Measurements from ENCODE around the gene APOBEC4.
A peak's percentile ranks its signal among the peaks of the same experiment; 100 is the strongest.

APOBEC4 gene

GRCh38 chr1:183675381-183675780, 22.3 kb upstream of the APOBEC4 start:
- DNase-seq (ENCODE audit: low spot score), result no peak

- no peak for DNase-seq (ENCODE audit: low spot score)
These were observed 21.8 kb upstream of the APOBEC4 start for GRCh38 chr1:183674886-183675285.

GRCh38 chr1:183674339-183674738, 21.2 kb upstream of the APOBEC4 start:
- peak; percentile 18 for DNase-seq (ENCODE audit: low spot score)

GRCh38 chr1:183673605-183674323, 20.6 kb upstream of the APOBEC4 start:
- no peak for DNase-seq (ENCODE audit: low spot score)

GRCh38 chr1:183670169-183670568, 17.1 kb upstream of the APOBEC4 start:
- no peak for DNase-seq (ENCODE audit: low spot score)

GRCh38 chr1:183656355-183656754, 3.2 kb upstream of the APOBEC4 start:
- DNase-seq (ENCODE audit: low spot score), result no peak

- DNase-seq (ENCODE audit: low spot score), result peak; percentile 85
These were observed 2.5 kb upstream of the APOBEC4 start for GRCh38 chr1:183655562-183656075.

- DNase-seq (ENCODE audit: low spot score), result no peak
These were observed 1.6 kb upstream of the APOBEC4 start for GRCh38 chr1:183654706-183655105.

- DNase-seq (ENCODE audit: low spot score), result no peak
These were observed 848 bp upstream of the APOBEC4 start for GRCh38 chr1:183653876-183654451.

GRCh38 chr1:183653462-183653794, 312 bp upstream of the APOBEC4 start:
- no peak for DNase-seq (ENCODE audit: low spot score)

- no peak for DNase-seq (ENCODE audit: low spot score)
These were observed 1.0 kb downstream of the APOBEC4 start for GRCh38 chr1:183652107-183652506.

GRCh38 chr1:183651612-183652011, 1.5 kb downstream of the APOBEC4 start:
- no peak for DNase-seq (ENCODE audit: low spot score)

GRCh38 chr1:183648042-183648441, 5.1 kb downstream of the APOBEC4 start:
- no peak for DNase-seq (ENCODE audit: low spot score)

GRCh38 chr1:183646776-183647175, 6.3 kb downstream of the APOBEC4 start:
- no peak for DNase-seq (ENCODE audit: low spot score)

GRCh38 chr1:183645531-183645930, 7.6 kb downstream of the APOBEC4 start:
- no peak for DNase-seq (ENCODE audit: low spot score)

GRCh38 chr1:183642166-183642565, 10.9 kb downstream of the APOBEC4 start:
- no peak for DNase-seq (ENCODE audit: low spot score)

- no peak for DNase-seq (ENCODE audit: low spot score)
These were observed 12.9 kb downstream of the APOBEC4 start for GRCh38 chr1:183640193-183640592.

- DNase-seq (ENCODE audit: low spot score), result no peak
These were observed 14.3 kb downstream of the APOBEC4 start for GRCh38 chr1:183638649-183639387.

- DNase-seq (ENCODE audit: low spot score), result no peak
These were observed 16.3 kb downstream of the APOBEC4 start for GRCh38 chr1:183636783-183637182.

GRCh38 chr1:183636334-183636682, 16.8 kb downstream of the APOBEC4 start:
- DNase-seq (ENCODE audit: low spot score), result no peak

GRCh38 chr1:183635606-183636333, 17.3 kb downstream of the APOBEC4 start, which contains the start of gene ARPC5:
Gene ARPC5 (minus strand): TSS chr1:183635783. CDS start chr1:183635659, 124 bp downstream.
- peak; percentile 98 for DNase-seq (ENCODE audit: low spot score)

GRCh38 chr1:183635099-183635605, 18.0 kb downstream of the APOBEC4 start:
- peak; percentile 45 for DNase-seq (ENCODE audit: low spot score)
